ENCODE measurements around the gene SCT. TPM values are rescaled to one million over a fixed set of nuclear protein-coding genes. Genes with fewer than 3 reads are reported as not detected.
A peak's percentile ranks its signal among the peaks of the same experiment; 100 is the strongest.

SCT gene
- polyA plus RNA-seq, 3 donors: not detected

- TF ChIP-seq CTCF (IDR thresholded peaks at IDR 0.05): no peak
- peak in 1 of 3 donors; percentile 39 for DNase-seq
- H3K79me2 ChIP-seq (ENCODE audit: insufficient read depth, low read length): no peaks in the 10 kb centered on the region
- WGBS (ENCODE audit: insufficient coverage): 15% methylated on average over 99 of the region's 100 CpGs
- H3K4me2 ChIP-seq (replicated peaks; ENCODE audit: extremely low read depth, low read length, poor library complexity, severe bottlenecking): no peak within 1 kb of the TSS
- H3K27ac Mint-ChIP-seq: peak within 1 kb of the TSS in 2 of 7 donors; percentile 13 to 58
- H3K27ac ChIP-seq (ENCODE audit: low read depth in 1 of 2, low read length in 2 of 2): no peak within 1 kb of the TSS
- no peak within 1 kb of the TSS for H3K9ac ChIP-seq (ENCODE audit: insufficient read depth, low read length, poor library complexity, severe bottlenecking)
- H3K9me3 ChIP-seq (replicated peaks in 1 of 2; ENCODE audit: control insufficient read depth in 1 of 2, insufficient read depth in 1 of 2, low read length in 2 of 2): peaks cover 2 to 8% of the 10 kb centered on the region in 2 donors
- peaks cover 16 to 28% of the 10 kb centered on the region in 2 donors for H3K4me1 ChIP-seq (ENCODE audit: control insufficient read depth in 1 of 2, insufficient read depth in 2 of 2, low read length in 2 of 2)
- H3K27me3 ChIP-seq (ENCODE audit: control insufficient read depth in 2 of 2, insufficient read depth in 2 of 2, low read length in 2 of 2): peaks cover 20 to 50% of the 10 kb centered on the region in 2 donors
- H3K36me3 Mint-ChIP-seq: peaks cover 15 to 16% of the 10 kb centered on the region in 2 donors
- H3K4me3 Mint-ChIP-seq: peak within 1 kb of the TSS in 1 of 2 donors; percentile 80
- H3K36me3 ChIP-seq (replicated peaks in 1 of 2; ENCODE audit: control insufficient read depth in 1 of 2, insufficient read depth in 2 of 2, low read length in 2 of 2): peaks cover 2 to 6% of the 10 kb centered on the region in 2 donors
- H3K27me3 Mint-ChIP-seq (ENCODE audit: low read depth in 3 of 3): peaks cover 47 to 62% (median 51%) of the 10 kb centered on the region in 3 donors
- H3K4me1 Mint-ChIP-seq: peaks cover 11% of the 10 kb centered on the region
- peaks cover 27% of the 10 kb centered on the region for H4K20me1 ChIP-seq (ENCODE audit: insufficient read depth, low read length)
- H3K4me3 ChIP-seq (replicated peaks in 1 of 3; ENCODE audit: low read depth in 2 of 3, low read length in 3 of 3): no peak within 1 kb of the TSS
- H3K9me3 Mint-ChIP-seq: peaks cover 0 to 20% (median 8%) of the 10 kb centered on the region in 7 donors
- intact Hi-C loops (cut with micrococcal nuclease): no loop called here
- no peak within 1 kb of the TSS for H2AFZ ChIP-seq (ENCODE audit: insufficient read depth, low read depth, low read length, poor library complexity, severe bottlenecking)
These were observed 9.7 kb upstream of the SCT start, which contains the start of gene DRD4 for GRCh38 chr11:636511-637332. Gene DRD4 (plus strand): TSS chr11:637269. CDS start chr11:637305, 36 bp downstream.

- no peak for TF ChIP-seq CTCF (IDR thresholded peaks at IDR 0.05)
- intact Hi-C loops (cut with micrococcal nuclease): no loop called here
- Histone ChIP-seq H4K20me1 (ENCODE audit: insufficient read depth, low read length) (peaks cover 25% of the 10 kb centered on the region), H3K27ac (ENCODE audit: low read depth in 1 of 2, low read length in 2 of 2) (no peak overlapping the region), H3K27me3 (ENCODE audit: control insufficient read depth in 2 of 2, insufficient read depth in 2 of 2, low read length in 2 of 2) (peaks cover 20 to 48% of the 10 kb centered on the region in 2 donors), H3K36me3 (replicated peaks in 1 of 2; ENCODE audit: control insufficient read depth in 1 of 2, insufficient read depth in 2 of 2, low read length in 2 of 2) (no peaks in the 10 kb centered on the region), H3K4me3 (replicated peaks in 1 of 3; ENCODE audit: low read depth in 2 of 3, low read length in 3 of 3) (no peak overlapping the region), H2AFZ (ENCODE audit: insufficient read depth, low read depth, low read length, poor library complexity, severe bottlenecking) (no peak overlapping the region), H3K79me2 (ENCODE audit: insufficient read depth, low read length) (no peaks in the 10 kb centered on the region), H3K9me3 (replicated peaks in 1 of 2; ENCODE audit: control insufficient read depth in 1 of 2, insufficient read depth in 1 of 2, low read length in 2 of 2) (peaks cover 2 to 8% of the 10 kb centered on the region in 2 donors), H3K4me2 (replicated peaks; ENCODE audit: extremely low read depth, low read length, poor library complexity, severe bottlenecking) (no peak overlapping the region), H3K4me1 (ENCODE audit: control insufficient read depth in 1 of 2, insufficient read depth in 2 of 2, low read length in 2 of 2) (peaks cover 13 to 24% of the 10 kb centered on the region in 2 donors), H3K9ac (ENCODE audit: insufficient read depth, low read length, poor library complexity, severe bottlenecking) (no peak overlapping the region)
- peak overlapping the region in 1 of 2 donors; percentile 76 for H3K4me3 Mint-ChIP-seq
- H3K4me1 Mint-ChIP-seq: peaks cover 11% of the 10 kb centered on the region
- peaks cover 47 to 57% (median 51%) of the 10 kb centered on the region in 3 donors for H3K27me3 Mint-ChIP-seq (ENCODE audit: low read depth in 3 of 3)
- H3K27ac Mint-ChIP-seq: peak overlapping the region in 1 of 7 donors; percentile 13
- WGBS (ENCODE audit: insufficient coverage): 88% methylated on average over 20 of the region's 22 CpGs
- no peak for DNase-seq
- peaks cover 0 to 20% (median 8%) of the 10 kb centered on the region in 7 donors for H3K9me3 Mint-ChIP-seq
- peaks cover 12 to 16% of the 10 kb centered on the region in 2 donors for H3K36me3 Mint-ChIP-seq
These were observed 9.0 kb upstream of the SCT start for GRCh38 chr11:635945-636510.
